HG02981 (cell line): ENCODE results near the gene TTC23L.
"Not testable (repeated sequence)": the region's sequence is repeated elsewhere in the genome, so short reads cannot be mapped to it uniquely, and the experiment has no call there.

Experiments used
- ATAC-seq: cut with Tn5 transposase; IDR thresholded peaks from one replicate; pipeline ENCODE4 v1.9.1; 2021; ENCODE audit warnings: mild to moderate bottlenecking, moderate library complexity; ENCODE audit not compliant: unreplicated experiment

Gene TTC23L

DNA sequence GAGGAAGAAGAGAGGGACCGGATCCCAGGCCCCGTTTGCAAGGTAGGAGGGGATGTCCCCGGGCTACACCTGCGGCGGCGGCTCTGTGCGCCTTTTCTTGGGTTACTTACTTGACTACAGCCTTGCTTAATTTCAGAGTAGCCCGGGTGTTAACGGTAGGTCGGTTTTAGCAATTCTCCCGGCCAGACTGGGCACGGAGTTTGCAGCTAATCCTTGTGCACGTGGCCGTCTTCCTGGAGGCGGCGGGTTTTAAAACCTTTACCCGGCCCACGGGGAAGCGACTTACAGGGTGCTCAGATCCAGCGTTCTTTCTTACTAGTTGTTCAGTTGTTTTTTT is 76.9 kb downstream of the TTC23L start:
- ATAC-seq: no peak

GRCh38 chr5:34916518-34916917 is 77.6 kb downstream of the TTC23L start:
- ATAC-seq: no peak

GRCh38 chr5:34918025-34918424 is 79.1 kb downstream of the TTC23L start:
- ATAC-seq: no peak

DNA sequence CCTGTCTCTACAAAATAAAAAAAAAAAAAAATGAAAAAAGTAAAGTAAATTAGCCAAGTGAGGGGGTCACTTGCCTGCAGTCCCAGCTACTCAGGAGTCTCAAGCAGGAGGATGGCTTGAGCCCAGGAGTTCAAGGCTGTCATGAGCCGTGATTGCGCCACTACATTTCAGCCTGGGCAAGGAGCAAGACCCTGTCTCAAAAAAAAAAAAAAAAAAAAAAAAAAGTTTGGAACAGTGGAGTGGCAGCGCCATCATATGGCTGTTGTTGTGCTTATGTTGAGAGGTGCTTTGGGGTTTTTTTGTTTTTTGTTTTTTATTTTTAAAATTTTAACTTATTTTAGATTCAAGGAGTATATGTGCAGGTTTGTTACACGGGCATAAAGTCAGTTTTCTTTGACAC is 80.1 kb downstream of the TTC23L start:
- no peak for ATAC-seq

GRCh38 chr5:34923256-34923655 is 84.3 kb downstream of the TTC23L start:
- ATAC-seq: not testable (repeated sequence)

DNA sequence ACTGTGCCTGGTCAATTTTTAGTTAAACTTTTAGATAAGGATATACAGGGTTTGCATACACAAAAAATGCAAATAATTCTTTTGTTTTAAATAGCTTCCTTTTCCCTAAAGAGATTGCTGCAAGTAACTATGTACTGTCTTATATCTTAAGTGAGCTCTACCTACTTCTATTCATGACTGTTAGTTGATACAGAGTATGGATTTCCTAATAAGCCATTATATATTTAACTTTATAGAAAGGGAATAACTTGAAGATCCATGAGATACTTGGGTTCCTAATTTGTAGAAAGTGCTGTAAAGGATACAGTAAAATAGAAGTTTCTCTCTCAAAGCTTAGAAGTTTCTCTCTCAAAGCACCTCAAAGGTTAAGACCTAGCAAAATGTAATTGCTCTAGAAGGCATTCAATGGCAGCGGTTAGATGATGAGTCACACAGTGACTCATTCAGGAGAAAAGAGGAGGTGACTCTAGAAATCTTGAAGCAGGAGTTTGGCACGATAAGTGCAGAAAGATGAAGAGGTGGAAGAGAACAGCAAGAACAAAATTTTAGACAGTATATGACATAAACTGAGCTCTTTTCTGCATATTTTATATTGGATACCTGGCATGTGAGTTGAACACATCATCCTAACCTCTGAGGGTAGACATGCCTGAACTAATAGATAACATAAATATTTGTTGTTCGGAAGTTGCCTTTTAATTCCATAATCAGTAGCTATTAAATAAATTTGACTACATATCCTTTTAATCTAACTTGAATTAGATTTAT is 84.9 kb downstream of the TTC23L start:
- ATAC-seq: peak; percentile 63

GRCh38 chr5:34924462-34924765 is 85.5 kb downstream of the TTC23L start:
- ATAC-seq: no peak

DNA sequence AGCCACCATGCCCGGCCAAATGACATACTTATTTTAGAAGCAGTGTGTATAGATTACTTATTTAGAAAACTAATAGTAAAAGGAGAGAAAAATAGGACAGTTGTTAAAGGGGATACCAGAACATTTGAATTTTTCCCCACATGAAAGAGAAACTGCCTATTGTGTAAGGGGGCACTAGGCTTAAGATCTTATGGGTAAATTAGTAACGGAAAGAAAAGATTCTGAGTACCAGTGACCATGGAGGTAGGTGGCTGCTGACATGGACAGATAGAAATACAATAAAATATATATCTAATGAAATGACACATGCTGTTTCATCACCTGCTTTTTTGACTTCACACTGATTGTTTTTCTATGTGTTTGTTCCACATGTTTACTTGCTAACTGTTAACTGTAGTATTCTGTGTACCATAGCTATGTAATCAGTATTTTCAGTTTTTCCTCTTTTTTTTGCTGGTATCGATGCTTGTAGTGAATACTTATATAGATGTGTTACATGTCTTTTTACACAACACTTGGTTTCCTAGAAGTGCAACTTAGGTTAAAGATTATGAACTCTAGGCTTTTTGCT is 87.4 kb downstream of the TTC23L start:
- no peak for ATAC-seq

DNA sequence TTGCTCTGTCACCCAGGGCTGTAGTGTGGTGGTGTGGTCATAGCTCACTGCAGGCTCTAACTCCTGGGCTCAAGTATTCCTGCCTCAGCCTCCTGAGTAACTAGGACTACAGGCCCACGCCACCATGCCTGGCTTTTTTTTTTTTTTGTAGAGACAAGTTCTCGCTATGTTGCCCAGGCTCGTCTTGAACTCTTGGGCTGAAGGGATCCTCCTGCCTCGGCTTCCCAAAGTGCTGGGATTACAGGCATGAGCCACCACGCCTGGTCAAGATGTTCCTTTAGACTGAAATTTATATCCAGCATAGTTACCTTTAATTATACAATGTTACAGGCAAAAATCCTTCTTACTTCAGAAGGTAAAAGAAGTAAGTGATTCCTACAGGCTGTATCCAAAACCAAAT is 88.8 kb downstream of the TTC23L start:
- ATAC-seq: no peak

GRCh38 chr5:34928267-34928666 is 89.3 kb downstream of the TTC23L start:
- no peak for ATAC-seq

GRCh38 chr5:34929134-34929719 is 90.3 kb downstream of the TTC23L start, which contains the start of gene DNAJC21:
TSS of gene DNAJC21 (plus strand) at chr5:34929559. CDS start at chr5:34929820, 261 bp downstream.
- ATAC-seq: peak; percentile 82

DNA sequence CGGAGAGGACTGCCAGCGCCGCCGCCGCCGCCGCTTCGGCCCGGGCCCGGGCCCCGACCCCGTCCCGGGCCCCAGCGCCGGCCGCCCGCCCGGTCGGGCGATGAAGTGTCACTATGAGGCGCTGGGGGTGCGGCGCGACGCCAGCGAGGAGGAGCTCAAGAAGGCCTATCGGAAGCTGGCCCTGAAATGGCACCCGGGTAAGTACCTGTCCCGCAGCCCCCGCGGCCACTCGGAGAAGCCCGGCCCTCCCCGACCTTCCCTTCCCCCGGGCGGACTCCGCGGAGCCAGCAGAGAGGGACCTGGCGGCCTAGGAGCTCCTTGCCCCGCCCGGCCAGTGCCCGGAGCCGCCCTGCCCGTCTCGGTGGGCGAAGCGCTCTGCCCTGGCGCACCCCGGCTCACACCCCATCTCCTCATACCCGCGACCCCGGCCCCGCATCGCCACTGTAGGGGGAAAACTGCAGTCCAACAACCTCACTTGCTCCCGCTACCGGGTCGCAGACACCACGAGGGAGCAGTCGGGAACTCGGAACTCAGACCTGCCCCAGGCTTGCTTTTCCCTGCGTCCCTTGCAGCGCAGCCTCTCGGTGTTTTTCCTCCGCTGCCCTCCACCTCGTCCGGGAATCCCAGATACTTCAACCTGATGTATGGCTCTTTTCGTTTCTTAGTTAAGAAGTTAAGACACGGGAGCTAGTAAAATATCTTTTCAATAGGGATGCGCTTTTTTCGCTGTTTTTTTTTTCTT is 90.9 kb downstream of the TTC23L start:
- peak; percentile 71 for ATAC-seq

GRCh38 chr5:34930462-34930844 is 91.5 kb downstream of the TTC23L start:
- no peak for ATAC-seq

DNA sequence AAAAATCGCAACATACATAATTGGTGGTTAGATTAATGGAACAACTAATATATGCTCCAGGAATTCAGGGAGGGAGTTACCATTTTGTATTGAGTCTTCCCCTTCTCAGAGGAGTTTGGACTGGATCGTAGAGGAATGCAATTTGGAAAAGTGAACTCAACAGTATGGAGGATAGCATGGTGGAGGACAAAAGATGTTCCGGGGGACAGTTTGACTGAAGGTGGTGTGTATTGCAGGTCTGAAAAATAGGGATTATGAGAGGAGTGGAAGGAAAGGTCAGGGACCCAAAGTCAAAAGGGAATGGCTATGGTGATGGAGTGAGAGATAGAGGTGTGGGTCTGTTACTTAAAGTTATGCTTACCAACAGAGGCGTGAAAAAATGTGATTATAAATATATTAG is 91.9 kb downstream of the TTC23L start:
- no peak for ATAC-seq

DNA sequence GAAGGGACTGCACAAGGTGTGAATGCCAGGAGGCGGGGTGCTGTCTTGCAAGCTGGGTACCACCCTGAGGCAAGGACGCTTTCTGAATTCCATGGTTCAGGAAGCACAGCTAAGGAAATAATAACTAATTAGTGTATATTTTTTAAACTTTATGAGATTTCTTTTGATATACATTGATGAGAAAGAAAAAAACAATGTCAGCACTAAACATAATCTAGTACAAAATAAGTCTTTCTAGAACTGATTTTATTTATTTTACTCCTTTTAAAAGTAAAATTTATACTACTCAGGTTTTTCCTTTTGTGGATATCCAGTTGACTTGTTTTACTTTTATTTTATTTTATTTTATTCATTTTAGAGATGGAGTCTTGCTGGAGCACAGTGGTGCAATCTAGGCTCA is 94.0 kb downstream of the TTC23L start:
- ATAC-seq: no peak

- no peak for ATAC-seq
Observed at GRCh38 chr5:34941936-34942335, 103.0 kb downstream of the TTC23L start.

- ATAC-seq: no peak
Observed at GRCh38 chr5:34944044-34944443, 105.1 kb downstream of the TTC23L start.

GRCh38 chr5:34944460-34945047 is 105.6 kb downstream of the TTC23L start:
- ATAC-seq: no peak
